Motor neuron (in vitro differentiated cells): Measurements from ENCODE around the gene VPS39. TPM values are rescaled to one million over a fixed set of nuclear protein-coding genes. Genes with fewer than 3 reads are reported as not detected.

ENCODE experiments used
- ATAC-seq, 8 experiments: fragments of 200-7000 bp; cut with Tn5 transposase; replicated peaks in 6 of 8; 2 replicates each; pipeline ENCODE4 v1.8.0; 2021; ENCODE audit warnings: mild to moderate bottlenecking in 8 of 8, moderate library complexity in 8 of 8
- H3K27ac ChIP-seq, 2 donors: fragments of 250-450 bp; sonication (Bioruptor Pico); 2 replicates each; pipeline ENCODE4 v1.9.0; 2021; ENCODE audit warnings: antibody characterized with exemption in 2 of 2, mild to moderate bottlenecking in 2 of 2, moderate library complexity in 1 of 2
- H3K4me1 ChIP-seq, 2 donors: fragments of 250-450 bp; sonication (Bioruptor Pico); replicated peaks in 1 of 2; 2 replicates each; pipeline ENCODE4 v1.6.1; 2021; ENCODE audit warnings: antibody characterized with exemption in 2 of 2, mild to moderate bottlenecking in 2 of 2, moderate library complexity in 1 of 2
- H3K4me3 ChIP-seq, 5 donors: fragments of 250-450 bp; sonication (Bioruptor Pico); 2 replicates each; pipeline ENCODE4 v1.9.0; 2021; ENCODE audit warnings: antibody characterized with exemption in 5 of 5, mild to moderate bottlenecking in 5 of 5, moderate library complexity in 4 of 5
- WGBS, 10 experiments: fragments of 450-650 bp; shearing (Covaris generic); methylation state at CpG; one replicate each; pipeline ENCODE4 v1.0.0; 2022; 5-methylcytosine and 5-hydroxymethylcytosine counted together
- in situ Hi-C, 9 experiments: fragments of 400-800 bp; cut with MboI; loops; one replicate each; pipeline ENCODE4 v1.15.0; 2021; ENCODE audit warnings: low sequenced_read_pairs in 9 of 9, low pct_unique_long_range_greater_than_20kb in 2 of 9; ENCODE audit not compliant: unreplicated experiment in 9 of 9
- total RNA-seq, 8 experiments: library from RNA; unstranded; fragments of 300-600 nt; gene quantifications; 2 replicates each; pipeline versions ENCODE4 v1.2.3 to v1.2.4, GENCODE V29; 2022

Gene VPS39
- total RNA-seq, 8 experiments from 2014 or later = 31.6 to 85.4 (median 46.4) TPM

GRCh38 chr15:42146551-42147430, 61.3 kb downstream of the VPS39 start:
- ATAC-seq = peak in 2 of 8 experiments; percentile 5 to 17
- Histone ChIP-seq H3K27ac (no peak overlapping the region), H3K4me3 (no peak overlapping the region), H3K4me1 (peaks cover 0 to 3% of the 10 kb centered on the region in 2 donors)
- WGBS, 10 experiments = 43 to 100% (median 81%) methylated on average over 1 to 10 of the region's 24 CpGs; no CpG with 5 or more reads in 2 of the 10 experiments
- in situ Hi-C loops = loop anchor here in 2 of 9 experiments (25.0 kb wide), 1 partner anchor 159 kb away; no protein-coding TSS in a partner anchor

GRCh38 chr15:42145546-42146455, 62.3 kb downstream of the VPS39 start:
- Histone ChIP-seq H3K4me1 (no peaks in the 10 kb centered on the region), H3K27ac (no peak overlapping the region), H3K4me3 (no peak overlapping the region)
- WGBS, 10 experiments = 40 to 95% (median 79%) methylated on average over 1 to 4 of the region's 29 CpGs; no CpG with 5 or more reads in 6 of the 10 experiments
- in situ Hi-C loops = loop anchor here in 2 of 9 experiments (25.0 kb wide), 1 partner anchor 158 kb away; no protein-coding TSS in a partner anchor
- no peak for ATAC-seq

- H3K4me3 ChIP-seq = no peak overlapping the region
- 22 to 85% (median 70%) methylated on average over 2 to 8 of the region's 9 CpGs; no CpG with 5 or more reads in 1 of the 10 experiments for WGBS, 10 experiments
- ATAC-seq = no peak
- H3K4me1 ChIP-seq = no peaks in the 10 kb centered on the region
- no peak overlapping the region for H3K27ac ChIP-seq
- in situ Hi-C loops = loop anchor here in 2 of 9 experiments (25.0 kb wide), 1 partner anchor 158 kb away; no protein-coding TSS in a partner anchor
Observed at GRCh38 chr15:42144841-42145375, 63.2 kb downstream of the VPS39 start.

- ATAC-seq = no peak
- WGBS, 10 experiments = 40 to 78% (median 57%) methylated on average over 2 to 11 of the region's 18 CpGs; no CpG with 5 or more reads in 7 of the 10 experiments
- in situ Hi-C loops = loop anchor here in 2 of 9 experiments (25.0 kb wide), 1 partner anchor 157 kb away; no protein-coding TSS in a partner anchor
Observed at GRCh38 chr15:42143866-42144625, 64.1 kb downstream of the VPS39 start.

GRCh38 chr15:42143356-42143755, 64.7 kb downstream of the VPS39 start:
- no peak for ATAC-seq
- Histone ChIP-seq H3K4me1 (no peaks in the 10 kb centered on the region), H3K4me3 (no peak overlapping the region), H3K27ac (no peak overlapping the region)
- in situ Hi-C loops = loop anchor here in 2 of 9 experiments (25.0 kb wide), 1 partner anchor 156 kb away; no protein-coding TSS in a partner anchor
- WGBS, 10 experiments = 20 to 100% (median 89%) methylated on average over 1 to 3 of the region's 4 CpGs; no CpG with 5 or more reads in 5 of the 10 experiments

More at GRCh38 chr15:42143866-42144625, 64.1 kb downstream of the VPS39 start:
- H3K4me1 ChIP-seq = no peaks in the 10 kb centered on the region
- H3K4me3 ChIP-seq = no peak overlapping the region
- H3K27ac ChIP-seq = no peak overlapping the region

- in situ Hi-C loops = loop anchor here in 2 of 9 experiments (25.0 kb wide), 1 partner anchor 155 kb away; no protein-coding TSS in a partner anchor
- no peak overlapping the region for H3K4me3 ChIP-seq
- no peak overlapping the region for H3K27ac ChIP-seq
- no peak for ATAC-seq
- no peaks in the 10 kb centered on the region for H3K4me1 ChIP-seq
- WGBS, 10 experiments = 56 to 83% (median 79%) methylated on average over 1 to 10 of the region's 21 CpGs; no CpG with 5 or more reads in 6 of the 10 experiments
Observed at GRCh38 chr15:42141795-42142667, 66.1 kb downstream of the VPS39 start.

- no peak for ATAC-seq
- in situ Hi-C loops = loop anchor here in 2 of 9 experiments (25.0 kb wide), 1 partner anchor 154 kb away; no protein-coding TSS in a partner anchor
- H3K27ac ChIP-seq = no peak overlapping the region
- no peak overlapping the region for H3K4me3 ChIP-seq
- 42 to 100% (median 84%) methylated on average over 1 to 3 of the region's 7 CpGs; no CpG with 5 or more reads in 6 of the 10 experiments for WGBS, 10 experiments
- H3K4me1 ChIP-seq = no peaks in the 10 kb centered on the region
Observed at GRCh38 chr15:42141246-42141645, 66.9 kb downstream of the VPS39 start.

DNA sequence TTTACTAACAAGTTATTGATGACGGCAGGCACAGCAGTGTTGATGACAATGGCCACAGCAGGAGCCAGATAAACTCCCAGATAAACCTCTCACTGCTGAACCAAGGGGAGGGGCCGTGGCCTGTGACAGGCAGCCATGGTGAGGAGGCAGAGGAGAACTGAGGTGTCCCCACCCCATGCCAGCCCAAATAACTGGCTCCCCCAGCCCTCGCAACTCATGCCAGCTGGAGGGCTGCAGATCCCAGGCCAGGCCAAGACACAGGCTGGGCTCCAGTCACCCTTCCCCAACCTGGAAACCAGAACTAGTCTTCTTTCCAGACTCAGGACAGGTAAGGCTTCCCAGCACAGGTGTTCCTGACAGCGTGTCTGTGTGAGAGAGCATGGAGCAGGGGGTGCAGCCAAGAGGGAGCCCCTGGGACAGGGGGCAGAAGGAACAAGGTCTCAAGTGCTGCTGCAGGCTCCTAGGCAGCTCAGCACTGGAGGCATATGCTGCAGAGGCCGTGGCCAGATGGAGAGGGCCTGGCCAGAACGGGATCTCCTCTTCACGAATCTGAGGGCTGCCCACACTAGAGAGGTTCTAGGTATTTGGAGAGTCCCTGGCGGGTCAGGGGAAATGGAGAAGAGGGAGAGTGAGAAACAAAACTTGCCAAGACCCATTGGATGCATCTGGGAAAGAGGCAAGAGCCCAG, 67.6 kb downstream of the VPS39 start:
- Histone ChIP-seq H3K27ac (no peak overlapping the region), H3K4me1 (no peaks in the 10 kb centered on the region), H3K4me3 (no peak overlapping the region)
- in situ Hi-C loops = loop anchor here in 2 of 9 experiments (25.0 kb wide), 1 partner anchor 153 kb away; no protein-coding TSS in a partner anchor
- WGBS, 10 experiments = 40 to 80% (median 67%) methylated on average over 1 to 3 of the region's 8 CpGs; no CpG with 5 or more reads in 3 of the 10 experiments
- ATAC-seq = no peak

DNA sequence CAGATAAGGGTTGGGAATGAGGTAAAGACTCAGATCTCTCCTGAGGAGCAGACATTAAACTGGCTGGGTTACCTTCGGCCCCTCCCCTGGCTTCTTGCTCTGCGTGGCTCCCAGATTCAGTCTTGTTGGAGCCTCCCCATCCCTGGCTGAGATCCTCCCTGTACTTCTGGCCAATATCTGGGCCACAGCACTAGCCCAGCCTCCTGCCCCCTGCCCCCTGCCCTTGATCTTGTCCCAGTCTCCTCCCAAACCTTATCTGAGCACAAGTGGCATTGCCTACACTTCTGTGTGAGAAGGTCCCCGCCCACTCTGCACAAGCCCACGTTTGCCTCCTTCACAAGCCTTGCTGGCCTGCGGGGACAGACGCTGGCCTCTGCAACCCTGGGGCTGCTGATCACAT, 68.5 kb downstream of the VPS39 start:
- no peak overlapping the region for H3K27ac ChIP-seq
- no peak overlapping the region for H3K4me3 ChIP-seq
- ATAC-seq = no peak
- WGBS, 10 experiments = 45 to 100% (median 100%) methylated on average over 1 to 4 of the region's 6 CpGs; no CpG with 5 or more reads in 3 of the 10 experiments
- in situ Hi-C loops = loop anchor here in 4 of 9 experiments (5.0 to 25.0 kb wide), 4 partner anchors 55 to 152 kb away; no protein-coding TSS in a partner anchor
- no peaks in the 10 kb centered on the region for H3K4me1 ChIP-seq

DNA sequence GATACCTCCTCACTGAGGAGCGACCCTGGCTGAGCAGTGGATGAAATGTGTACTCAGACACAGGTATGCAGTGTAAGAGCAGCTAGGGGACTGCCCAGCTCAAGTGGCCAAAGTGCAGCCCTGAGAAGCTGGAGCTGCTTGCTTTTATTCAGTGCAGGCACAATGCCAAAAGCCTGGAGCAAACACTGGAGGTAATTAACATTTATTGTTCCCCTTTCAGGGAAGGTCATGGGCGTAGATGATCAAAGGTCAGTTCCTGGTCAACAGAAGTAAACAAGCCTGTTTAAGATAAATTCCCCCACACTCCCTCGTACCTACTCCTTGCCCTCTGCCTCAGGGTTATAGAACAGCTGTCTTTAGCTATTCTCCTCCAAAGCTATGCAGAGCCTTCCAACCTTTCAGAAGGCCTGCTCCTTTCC, 69.1 kb downstream of the VPS39 start:
- in situ Hi-C loops = loop anchor here in 4 of 9 experiments (5.0 to 25.0 kb wide), 4 partner anchors 54 to 152 kb away; no protein-coding TSS in a partner anchor
- no peak overlapping the region for H3K27ac ChIP-seq
- 0 to 83% (median 51%) methylated on average over 1 to 3 of the region's 3 CpGs; no CpG with 5 or more reads in 3 of the 10 experiments for WGBS, 10 experiments
- H3K4me3 ChIP-seq = no peak overlapping the region
- no peaks in the 10 kb centered on the region for H3K4me1 ChIP-seq
- ATAC-seq = peak in 1 of 8 experiments; percentile 3
